ENCODE results near the gene RPA4. TPM values are rescaled to one million over a fixed set of nuclear protein-coding genes. Genes with fewer than 3 reads are reported as not detected.

Gene RPA4, protein sequence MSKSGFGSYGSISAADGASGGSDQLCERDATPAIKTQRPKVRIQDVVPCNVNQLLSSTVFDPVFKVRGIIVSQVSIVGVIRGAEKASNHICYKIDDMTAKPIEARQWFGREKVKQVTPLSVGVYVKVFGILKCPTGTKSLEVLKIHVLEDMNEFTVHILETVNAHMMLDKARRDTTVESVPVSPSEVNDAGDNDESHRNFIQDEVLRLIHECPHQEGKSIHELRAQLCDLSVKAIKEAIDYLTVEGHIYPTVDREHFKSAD
- 1 to 10 TPM in 1 of 9 donors, under 1 TPM in 7, not detected in 1; 0.15 to 1.1 (median 0.26) TPM for total RNA-seq
- polyA plus RNA-seq, result under 1 TPM; 0.07 to 0.19 TPM
- long read RNA-seq, donor 1, result 0 reads
- long read RNA-seq, donor 2, result 0 reads
- long read RNA-seq, donor 3, result 0 reads

DNA sequence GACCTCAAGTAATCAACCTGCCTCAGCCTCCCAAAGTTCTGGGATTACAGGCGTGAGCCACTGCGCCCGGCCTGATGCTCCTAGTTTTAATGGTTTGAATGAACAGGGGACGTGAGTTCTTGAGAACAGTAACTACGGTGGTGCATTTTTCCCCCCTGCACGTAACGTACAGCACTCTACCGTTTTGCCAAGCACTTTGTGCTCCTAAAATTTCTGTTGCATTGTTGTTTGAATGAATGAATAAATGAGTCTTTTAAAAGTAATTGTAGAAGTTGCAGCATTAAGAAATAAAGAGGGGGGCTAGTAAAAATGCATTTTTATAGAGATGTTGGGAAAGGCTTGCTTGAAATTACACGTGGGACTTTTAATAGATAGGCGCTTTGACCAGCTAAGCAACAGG, at the start of gene RPA4:
RPA4 (plus strand) TSS at position 301 of the 400 bp plus-strand sequence. CDS start 403 bp downstream, outside the sequence.
- H3K9me3 ChIP-seq, result no peaks in the 10 kb centered on the region
- H3K27ac ChIP-seq, result no peak within 1 kb of the TSS
- H3K4me1 ChIP-seq, result no peaks in the 10 kb centered on the region
- WGBS, 4 donors, result 92 to 98% (median 95%) methylated on average over 10 of the region's 10 CpGs
- ATAC-seq (no peak), DNase-seq (no peak)
- TF ChIP-seq POLR2A (IDR thresholded peaks at IDR 0.05), result no peak
- TF ChIP-seq, protein P1, sequence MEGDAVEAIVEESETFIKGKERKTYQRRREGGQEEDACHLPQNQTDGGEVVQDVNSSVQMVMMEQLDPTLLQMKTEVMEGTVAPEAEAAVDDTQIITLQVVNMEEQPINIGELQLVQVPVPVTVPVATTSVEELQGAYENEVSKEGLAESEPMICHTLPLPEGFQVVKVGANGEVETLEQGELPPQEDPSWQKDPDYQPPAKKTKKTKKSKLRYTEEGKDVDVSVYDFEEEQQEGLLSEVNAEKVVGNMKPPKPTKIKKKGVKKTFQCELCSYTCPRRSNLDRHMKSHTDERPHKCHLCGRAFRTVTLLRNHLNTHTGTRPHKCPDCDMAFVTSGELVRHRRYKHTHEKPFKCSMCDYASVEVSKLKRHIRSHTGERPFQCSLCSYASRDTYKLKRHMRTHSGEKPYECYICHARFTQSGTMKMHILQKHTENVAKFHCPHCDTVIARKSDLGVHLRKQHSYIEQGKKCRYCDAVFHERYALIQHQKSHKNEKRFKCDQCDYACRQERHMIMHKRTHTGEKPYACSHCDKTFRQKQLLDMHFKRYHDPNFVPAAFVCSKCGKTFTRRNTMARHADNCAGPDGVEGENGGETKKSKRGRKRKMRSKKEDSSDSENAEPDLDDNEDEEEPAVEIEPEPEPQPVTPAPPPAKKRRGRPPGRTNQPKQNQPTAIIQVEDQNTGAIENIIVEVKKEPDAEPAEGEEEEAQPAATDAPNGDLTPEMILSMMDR (IDR thresholded peaks at IDR 0.05), result no peak
- no peaks in the 10 kb centered on the region for H3K27me3 ChIP-seq
- intact Hi-C loops (cut with DNase I), result no loop called here
- no peak within 1 kb of the TSS for H3K4me3 ChIP-seq
- H3K36me3 ChIP-seq, result peaks cover 0 to 4% (median 0%) of the 10 kb centered on the region in 9 donors

DNA sequence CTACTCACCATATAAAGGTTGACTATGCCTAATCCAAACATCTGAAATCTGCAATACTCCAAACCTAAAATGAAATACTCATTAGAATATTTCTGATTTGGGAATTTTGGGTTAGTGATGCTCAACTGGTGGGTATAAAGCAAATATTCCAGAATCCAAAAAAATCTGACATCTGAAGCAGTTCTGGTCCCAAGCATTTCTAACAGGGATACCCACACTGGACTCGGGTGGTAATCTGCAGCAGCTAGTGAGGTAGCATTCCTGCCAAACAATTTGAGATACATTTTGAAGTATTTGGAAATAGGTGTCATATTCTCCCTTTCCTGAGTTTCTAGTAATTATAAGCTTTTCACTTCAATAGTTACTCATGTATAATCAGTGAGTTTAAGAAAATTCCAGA, 49.6 kb upstream of the RPA4 start:
- no peaks in the 10 kb centered on the region for H3K9me3 ChIP-seq
- no peak overlapping the region for H3K4me3 ChIP-seq
- intact Hi-C loops (cut with DNase I), result no loop called here
- ATAC-seq (no peak), DNase-seq (no peak)
- peaks cover 0 to 6% (median 0%) of the 10 kb centered on the region in 12 donors for H3K4me1 ChIP-seq
- TF ChIP-seq, protein P1 (IDR thresholded peaks at IDR 0.05), result no peak
- no peak for TF ChIP-seq POLR2A (IDR thresholded peaks at IDR 0.05)
- no peak overlapping the region for H3K27ac ChIP-seq
- no peaks in the 10 kb centered on the region for H3K27me3 ChIP-seq
- no peaks in the 10 kb centered on the region for H3K36me3 ChIP-seq
- WGBS, 4 donors, result 72 to 95% (median 81%) methylated on average over 1 of the region's 1 CpG

DNA sequence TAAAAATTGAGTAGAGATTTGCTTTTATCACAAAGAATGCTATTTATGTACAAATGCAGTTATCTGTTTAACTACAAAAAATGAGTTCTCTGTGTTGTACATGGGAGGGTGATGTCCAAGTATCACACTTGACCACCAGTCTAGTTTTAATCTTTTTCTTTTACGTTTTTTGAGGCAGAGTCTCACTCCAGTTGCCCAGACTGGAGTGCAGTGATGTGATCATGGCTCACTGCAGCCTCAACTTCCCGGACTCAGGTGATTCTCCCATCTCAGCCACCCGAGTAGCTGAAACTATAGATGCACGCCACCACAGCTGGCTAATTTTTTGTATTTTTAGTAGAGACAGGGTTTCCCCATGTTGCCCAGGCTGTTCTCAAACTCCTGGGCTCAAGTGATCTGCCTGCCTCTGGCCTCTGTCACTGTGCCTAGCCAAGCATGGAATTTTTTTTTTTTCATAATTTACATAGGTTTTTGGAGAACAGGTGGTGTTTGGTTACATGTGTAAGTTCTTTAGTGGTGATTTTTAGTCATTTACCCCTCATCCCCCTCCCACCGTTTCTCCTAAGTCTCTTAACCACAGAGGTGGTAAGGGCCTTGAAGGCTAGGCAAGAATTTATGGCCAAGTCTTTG, 47.9 kb upstream of the RPA4 start:
- no peak overlapping the region for H3K27ac ChIP-seq
- TF ChIP-seq POLR2A (IDR thresholded peaks at IDR 0.05), result no peak
- TF ChIP-seq, protein P1 (IDR thresholded peaks at IDR 0.05), result no peak
- WGBS, 4 donors, result 79 to 90% (median 87%) methylated on average over 5 of the region's 5 CpGs
- H3K4me3 ChIP-seq, result no peak overlapping the region
- H3K4me1 ChIP-seq, result peaks cover 0 to 6% (median 0%) of the 10 kb centered on the region in 12 donors
- ATAC-seq, result no peak
- no peaks in the 10 kb centered on the region for H3K27me3 ChIP-seq
- no peak for DNase-seq
- intact Hi-C loops (cut with DNase I), result no loop called here
- H3K36me3 ChIP-seq, result no peaks in the 10 kb centered on the region
- no peaks in the 10 kb centered on the region for H3K9me3 ChIP-seq

DNA sequence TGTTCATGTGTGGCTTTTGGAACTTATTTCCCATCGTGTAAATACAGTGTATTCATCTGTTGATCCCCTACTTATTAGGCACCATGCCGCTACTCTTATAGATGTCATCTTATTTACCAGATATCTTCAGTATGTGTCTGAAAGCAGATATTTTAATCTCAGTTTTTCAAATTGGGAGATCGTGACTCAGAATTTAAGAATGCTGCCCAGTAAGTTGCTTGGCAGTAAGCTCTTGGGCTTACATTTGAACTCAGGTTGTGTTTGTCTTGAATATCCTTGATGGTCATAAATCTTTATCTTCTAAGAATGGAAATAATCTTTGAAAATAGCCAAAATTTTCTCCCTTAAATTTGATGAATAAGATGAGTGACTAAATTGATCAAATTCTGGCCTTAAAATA, 45.9 kb upstream of the RPA4 start:
- H3K4me1 ChIP-seq, result peaks cover 0 to 2% (median 0%) of the 10 kb centered on the region in 12 donors
- no peaks in the 10 kb centered on the region for H3K27me3 ChIP-seq
- no peak for DNase-seq
- H3K36me3 ChIP-seq, result no peaks in the 10 kb centered on the region
- H3K27ac ChIP-seq, result no peak overlapping the region
- 70 to 92% (median 83%) methylated on average over 3 of the region's 3 CpGs for WGBS, 4 donors
- H3K9me3 ChIP-seq, result no peaks in the 10 kb centered on the region
- H3K4me3 ChIP-seq, result no peak overlapping the region
- intact Hi-C loops (cut with DNase I), result no loop called here
- ATAC-seq, result no peak
- TF ChIP-seq POLR2A (IDR thresholded peaks at IDR 0.05), result no peak
- TF ChIP-seq, protein P1 (IDR thresholded peaks at IDR 0.05), result no peak

Data from heart left ventricle (tissue), 16 donors.